CD14-positive monocyte (primary cell): ENCODE data around the gene UGDH. TPM values are rescaled to one million over a fixed set of nuclear protein-coding genes. Genes with fewer than 3 reads are reported as not detected.

Experiments used
- DNase-seq, 3 donors: peaks; one replicate each; pipeline ENCODE4 v3.0.0-alpha.2; 2011 to 2022
- H2AFZ ChIP-seq: 2 replicates; pipeline ENCODE4 v1.6.0; 2012; ENCODE audit warnings: mild to moderate bottlenecking, low read depth, low read length, inconsistent platforms; ENCODE audit not compliant: insufficient read depth, poor library complexity, severe bottlenecking
- H3K27ac ChIP-seq, 2 donors: 1 replicate in 1 of 2; 2 replicates in 1 of 2; pipeline ENCODE4 v1.5.1; 2012 to 2013; ENCODE audit warnings: low read length in 2 of 2, control low read depth in 1 of 2, inconsistent platforms in 1 of 2, low read depth in 1 of 2, mild to moderate bottlenecking in 1 of 2
- H3K27me3 ChIP-seq, 2 donors: one replicate each; pipeline versions ENCODE4 v1.6.0 to v1.6.1; 2011 to 2013; ENCODE audit warnings: low read length in 2 of 2; ENCODE audit not compliant: control insufficient read depth in 2 of 2, insufficient read depth in 2 of 2
- H3K36me3 ChIP-seq, 2 donors: replicated peaks in 1 of 2; 1 replicate in 1 of 2; 2 replicates in 1 of 2; pipeline versions ENCODE4 v1.5.1 to v1.6.1; 2012 to 2013; ENCODE audit warnings: low read length in 2 of 2, control low read depth in 1 of 2, inconsistent platforms in 1 of 2, mild to moderate bottlenecking in 1 of 2; ENCODE audit not compliant: insufficient read depth in 2 of 2, control insufficient read depth in 1 of 2
- H3K4me1 ChIP-seq, 2 donors: 1 replicate in 1 of 2; 2 replicates in 1 of 2; pipeline versions ENCODE4 v1.5.1 to v1.6.1; 2012 to 2013; ENCODE audit warnings: low read length in 2 of 2, control low read depth in 1 of 2, inconsistent platforms in 1 of 2, mild to moderate bottlenecking in 1 of 2, moderate library complexity in 1 of 2; ENCODE audit not compliant: insufficient read depth in 2 of 2, control insufficient read depth in 1 of 2
- H3K4me2 ChIP-seq: replicated peaks from 2 replicates; pipeline ENCODE3; 2012; ENCODE audit warnings: low read length, moderate library complexity, mild to moderate bottlenecking; ENCODE audit not compliant: poor library complexity, severe bottlenecking; ENCODE audit errors: extremely low read depth
- H3K4me3 ChIP-seq, 3 experiments: fragments of 200-600 bp in 1 of 3; sonication (generic) in 1 of 3; replicated peaks in 1 of 3; 1 replicate in 2 of 3; 2 replicates in 1 of 3; pipeline ENCODE4 v1.5.1; 2011 to 2013; ENCODE audit warnings: low read length in 3 of 3, mild to moderate bottlenecking in 3 of 3, control low read depth in 2 of 3, low read depth in 2 of 3, inconsistent platforms in 1 of 3, moderate library complexity in 1 of 3
- H3K79me2 ChIP-seq: 2 replicates; pipeline ENCODE4 v1.6.0; 2012; ENCODE audit warnings: mild to moderate bottlenecking, control low read depth, inconsistent platforms, low read length, moderate library complexity; ENCODE audit not compliant: insufficient read depth
- H3K9ac ChIP-seq: 2 replicates; pipeline ENCODE4 v1.6.0; 2017; ENCODE audit warnings: low read length, mild to moderate bottlenecking; ENCODE audit not compliant: insufficient read depth, poor library complexity, severe bottlenecking
- H3K9me3 ChIP-seq, 2 donors: replicated peaks in 1 of 2; 1 replicate in 1 of 2; 2 replicates in 1 of 2; pipeline versions ENCODE4 v1.5.1 to v1.6.1; 2012 to 2013; ENCODE audit warnings: low read length in 2 of 2, control low read depth in 1 of 2; ENCODE audit not compliant: control insufficient read depth in 1 of 2, insufficient read depth in 1 of 2
- H4K20me1 ChIP-seq: 2 replicates; pipeline ENCODE4 v1.6.0; 2012; ENCODE audit warnings: mild to moderate bottlenecking, low read length, control low read depth, moderate library complexity; ENCODE audit not compliant: insufficient read depth
- H3K27ac Mint-ChIP-seq, 7 donors: one replicate each; pipeline ENCODE4 v1.8.0; 2020; ENCODE audit warnings: mild to moderate bottlenecking in 7 of 7, mixed read lengths in 7 of 7, moderate library complexity in 6 of 7, inconsistent platforms in 2 of 7
- H3K27me3 Mint-ChIP-seq, 3 donors: one replicate each; pipeline ENCODE4 v1.8.0; 2021 to 2022; ENCODE audit warnings: low read depth in 3 of 3, mild to moderate bottlenecking in 3 of 3, mixed read lengths in 3 of 3, moderate library complexity in 3 of 3, inconsistent platforms in 1 of 3
- H3K36me3 Mint-ChIP-seq, 2 donors: one replicate each; pipeline ENCODE4 v1.8.0; 2020; ENCODE audit warnings: mixed read lengths in 2 of 2, inconsistent platforms in 1 of 2, mild to moderate bottlenecking in 1 of 2
- H3K4me1 Mint-ChIP-seq: one replicate; pipeline ENCODE4 v1.8.0; 2020; ENCODE audit warnings: mild to moderate bottlenecking, mixed read lengths
- H3K4me3 Mint-ChIP-seq, 2 donors: one replicate each; pipeline ENCODE4 v1.8.0; 2020; ENCODE audit warnings: mild to moderate bottlenecking in 2 of 2, mixed read lengths in 2 of 2, moderate library complexity in 1 of 2
- H3K9me3 Mint-ChIP-seq, 7 donors: one replicate each; pipeline ENCODE4 v1.8.0; 2020 to 2022; ENCODE audit warnings: mixed read lengths in 7 of 7, mild to moderate bottlenecking in 6 of 7, moderate library complexity in 6 of 7, inconsistent platforms in 2 of 7
- CTCF ChIP-seq: fragments of 200-600 bp; IDR thresholded peaks from one replicate; pipeline ENCODE4 v1.8.0; 2022; ENCODE audit warnings: antibody characterized with exemption, mild to moderate bottlenecking
- intact Hi-C, 2 donors: fragments of 100-400 bp; cut with micrococcal nuclease; formaldehyde crosslinking; loops; one replicate each; pipeline versions ENCODE4 v1.15.0 to v1.15.1; 2023
- polyA plus RNA-seq, 3 donors: library from polyadenylated mRNA; depleted of rRNA in 1 of 3; unstranded in 2 of 3; stranded (reverse) in 1 of 3; fragments of 300-500 nt in 2 of 3; fragments of >200 nt in 1 of 3; fragmentation: Illumina TruSeq in 2 of 3; gene quantifications; 1 replicate in 2 of 3; 2 replicates in 1 of 3; pipeline ENCODE4 v1.2.3, GENCODE V29; 2012 to 2021

The UGDH gene
- polyA plus RNA-seq, 3 donors: 4.6 to 19.7 (median 16.7) TPM

- H3K4me1 ChIP-seq: no peaks in the 10 kb centered on the region
- H3K36me3 ChIP-seq: peaks cover 59 to 78% of the 10 kb centered on the region in 2 donors
- intact Hi-C loops: no loop called here
- H3K4me1 Mint-ChIP-seq: no peaks in the 10 kb centered on the region
- H4K20me1 ChIP-seq: no peaks in the 10 kb centered on the region
- peaks cover 62 to 83% of the 10 kb centered on the region in 2 donors for H3K36me3 Mint-ChIP-seq
- no peak for DNase-seq
- no peaks in the 10 kb centered on the region for H3K9me3 ChIP-seq
- no peak overlapping the region for H3K9ac ChIP-seq
- no peak overlapping the region for H3K27ac Mint-ChIP-seq
- H3K4me2 ChIP-seq: no peak overlapping the region
- no peaks in the 10 kb centered on the region for H3K9me3 Mint-ChIP-seq
- no peak overlapping the region for H3K27ac ChIP-seq
- H3K4me3 Mint-ChIP-seq: no peak overlapping the region
- H3K4me3 ChIP-seq: no peak overlapping the region
- no peaks in the 10 kb centered on the region for H3K79me2 ChIP-seq
- no peaks in the 10 kb centered on the region for H3K27me3 Mint-ChIP-seq
- no peak overlapping the region for H2AFZ ChIP-seq
- no peak for TF ChIP-seq CTCF
- no peaks in the 10 kb centered on the region for H3K27me3 ChIP-seq
Measured at GRCh38 chr4:39502019-39502663, 25.1 kb downstream of the UGDH start.

GRCh38 chr4:39498727-39499020 is 28.6 kb downstream of the UGDH start:
- H4K20me1 ChIP-seq: no peaks in the 10 kb centered on the region
- H3K36me3 ChIP-seq: peaks cover 32 to 44% of the 10 kb centered on the region in 2 donors
- no peak overlapping the region for H3K4me3 ChIP-seq
- intact Hi-C loops: no loop called here
- H3K9me3 ChIP-seq: no peaks in the 10 kb centered on the region
- Mint-ChIP-seq H3K36me3 (peaks cover 39 to 56% of the 10 kb centered on the region in 2 donors), H3K27ac (no peak overlapping the region), H3K9me3 (no peaks in the 10 kb centered on the region), H3K4me1 (no peaks in the 10 kb centered on the region), H3K27me3 (no peaks in the 10 kb centered on the region), H3K4me3 (no peak overlapping the region)
- DNase-seq: no peak
- H3K9ac ChIP-seq: no peak overlapping the region
- TF ChIP-seq CTCF: no peak
- H3K4me2 ChIP-seq: no peak overlapping the region
- no peaks in the 10 kb centered on the region for H3K4me1 ChIP-seq
- no peaks in the 10 kb centered on the region for H3K27me3 ChIP-seq
- H2AFZ ChIP-seq: no peak overlapping the region
- no peak overlapping the region for H3K27ac ChIP-seq
- no peaks in the 10 kb centered on the region for H3K79me2 ChIP-seq
